ENCODE results near the gene TCEAL6. TPM values are rescaled to one million over a fixed set of nuclear protein-coding genes. Genes with fewer than 3 reads are reported as not detected.

Gene TCEAL6
- 3.2 TPM for total RNA-seq

GRCh38 chrX:102142274-102142673 lies at the start of gene TCEAL6:
TCEAL6 (minus strand) TSS chrX:102142481.

GRCh38 chrX:102155806-102156179 lies 13.5 kb upstream of the TCEAL6 start, which contains the start of gene BEX5:
BEX5 (minus strand) TSS chrX:102155977; CDS start chrX:102154265, 1,712 bp downstream.

GRCh38 chrX:102125436-102125835 lies 16.8 kb downstream of the TCEAL6 start, which contains the start of gene TCEAL2:
TCEAL2 (plus strand) TSS chrX:102125679; CDS start chrX:102126831, 1,152 bp downstream.

Other genes starting within 250 kb of the TCEAL6 start
- 32.4 TPM for gene ZMAT1, start 210.5 kb downstream of the TCEAL6 start, total RNA-seq
- 13.2 TPM for gene TCEAL2, start 16.8 kb downstream of the TCEAL6 start, total RNA-seq
- gene BEX5, start 13.5 kb upstream of the TCEAL6 start, total RNA-seq = 7.7 TPM
- not detected for gene TCP11X1, start 72.8 kb upstream of the TCEAL6 start, total RNA-seq
- not detected for gene NXF2, start 104.7 kb upstream of the TCEAL6 start, total RNA-seq

All from camera-type eye (tissue), 1 donor.